ENCODE measurements around the gene KDM4C. TPM values are rescaled to one million over a fixed set of nuclear protein-coding genes. Genes with fewer than 3 reads are reported as not detected.
"Not testable (repeated sequence)": the region's sequence is repeated elsewhere in the genome, so short reads cannot be mapped to it uniquely, and the experiment has no call there.

KDM4C gene
- total RNA-seq, 4 donors from 2014 or later: 25.2 to 41.1 (median 26.4) TPM

- no peaks in the 10 kb centered on the region for H3K9me3 ChIP-seq
- no peaks in the 10 kb centered on the region for H3K4me1 ChIP-seq
- WGBS: 100% methylated on average over 1 of the region's 1 CpG
- no peaks in the 10 kb centered on the region for H3K27me3 ChIP-seq
- H3K36me3 ChIP-seq: peaks cover 20 to 48% (median 33%) of the 10 kb centered on the region in 4 donors
- H3K4me3 ChIP-seq: no peak overlapping the region
- no peak overlapping the region for H3K27ac ChIP-seq (replicated peaks in 1 of 4)
- no peak for TF ChIP-seq POLR2A (IDR thresholded peaks at IDR 0.05; ENCODE audit: low read depth)
- TF ChIP-seq EP300 (IDR thresholded peaks at IDR 0.05): no peak
- DNase-seq (ENCODE audit: extremely low spot score): no peak
- intact Hi-C loops (cut with DNase I): no loop called here
Measured at GRCh38 chr9:7009065-7009464, 251.3 kb downstream of the KDM4C start.

- WGBS: 84% methylated on average over 7 of the region's 8 CpGs
- intact Hi-C loops (cut with DNase I): no loop called here
- Histone ChIP-seq H3K27me3 (no peaks in the 10 kb centered on the region), H3K36me3 (peaks cover 20 to 59% (median 44%) of the 10 kb centered on the region in 4 donors), H3K4me3 (no peak overlapping the region), H3K9me3 (no peaks in the 10 kb centered on the region), H3K4me1 (no peaks in the 10 kb centered on the region), H3K27ac (replicated peaks in 1 of 4) (no peak overlapping the region)
- TF ChIP-seq POLR2AphosphoS5 (IDR thresholded peaks at IDR 0.05) (no peak), POLR2A (IDR thresholded peaks at IDR 0.05; ENCODE audit: low read depth) (no peak), EP300 (IDR thresholded peaks at IDR 0.05) (no peak), CTCF (IDR thresholded peaks at IDR 0.05) (no peak)
- no peak for DNase-seq (ENCODE audit: extremely low spot score)
Measured at GRCh38 chr9:7011395-7012067, 253.8 kb downstream of the KDM4C start.

- Histone ChIP-seq H3K4me1 (peaks cover 0 to 3% (median 1%) of the 10 kb centered on the region in 4 donors), H3K27me3 (no peaks in the 10 kb centered on the region), H3K27ac (replicated peaks in 1 of 4) (no peak overlapping the region), H3K4me3 (no peak overlapping the region), H3K36me3 (peaks cover 0 to 18% (median 3%) of the 10 kb centered on the region in 4 donors), H3K9me3 (no peaks in the 10 kb centered on the region)
- intact Hi-C loops (cut with DNase I): no loop called here
- TF ChIP-seq POLR2AphosphoS5 (IDR thresholded peaks at IDR 0.05) (no peak), CTCF (IDR thresholded peaks at IDR 0.05) (no peak), EP300 (IDR thresholded peaks at IDR 0.05) (no peak), POLR2A (IDR thresholded peaks at IDR 0.05; ENCODE audit: low read depth) (no peak)
- no peak for DNase-seq (ENCODE audit: extremely low spot score)
- 100% methylated on average over 4 of the region's 4 CpGs for whole genome bisulfite sequencing
Measured at GRCh38 chr9:7027996-7028395, 270.2 kb downstream of the KDM4C start.

GRCh38 chr9:7028591-7028990 is 270.8 kb downstream of the KDM4C start:
- Histone ChIP-seq H3K4me1 (peaks cover 5 to 8% (median 6%) of the 10 kb centered on the region in 4 donors), H3K4me3 (no peak overlapping the region), H3K36me3 (peaks cover 0 to 18% (median 3%) of the 10 kb centered on the region in 4 donors), H3K27me3 (no peaks in the 10 kb centered on the region), H3K9me3 (no peaks in the 10 kb centered on the region), H3K27ac (replicated peaks in 1 of 4) (no peak overlapping the region)
- no peak for DNase-seq (ENCODE audit: extremely low spot score)
- intact Hi-C loops (cut with DNase I): no loop called here
- TF ChIP-seq POLR2AphosphoS5 (IDR thresholded peaks at IDR 0.05) (no peak), EP300 (IDR thresholded peaks at IDR 0.05) (no peak), CTCF (IDR thresholded peaks at IDR 0.05) (no peak), POLR2A (IDR thresholded peaks at IDR 0.05; ENCODE audit: low read depth) (no peak)
- WGBS: 89% methylated on average over 10 of the region's 10 CpGs

- H3K4me3 ChIP-seq; H3K27ac ChIP-seq (replicated peaks in 1 of 4); intact Hi-C loops (cut with DNase I); H3K9me3 ChIP-seq; H3K27me3 ChIP-seq; DNase-seq (ENCODE audit: extremely low spot score): not testable (repeated sequence)
- Histone ChIP-seq H3K4me1 (peaks cover 5 to 11% (median 8%) of the 10 kb centered on the region in 4 donors), H3K36me3 (peaks cover 0 to 15% (median 3%) of the 10 kb centered on the region in 4 donors)
Measured at GRCh38 chr9:7030943-7031342, 273.2 kb downstream of the KDM4C start.
